ENCODE results near the gene ZCCHC7.

DNA sequence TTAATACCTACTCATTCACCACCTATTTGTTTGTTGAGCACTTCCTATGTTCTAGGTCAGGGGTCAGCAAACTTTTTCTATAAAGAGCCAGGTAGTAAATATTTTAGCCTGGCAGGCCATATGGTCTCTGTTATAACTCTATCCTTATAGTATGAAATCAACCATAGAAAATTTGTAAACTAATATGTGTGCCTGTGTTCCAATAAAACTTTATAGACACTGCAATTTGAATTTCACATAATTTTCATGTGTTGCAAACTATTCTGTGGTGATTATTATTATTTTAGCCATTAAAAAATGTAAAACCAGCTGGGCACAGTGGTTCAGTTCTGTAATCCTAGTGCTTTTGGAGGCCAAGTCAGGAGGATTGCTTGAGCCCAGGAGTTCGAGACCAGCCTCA, 223.3 kb downstream of the ZCCHC7 start:
- TF ChIP-seq, protein P1, sequence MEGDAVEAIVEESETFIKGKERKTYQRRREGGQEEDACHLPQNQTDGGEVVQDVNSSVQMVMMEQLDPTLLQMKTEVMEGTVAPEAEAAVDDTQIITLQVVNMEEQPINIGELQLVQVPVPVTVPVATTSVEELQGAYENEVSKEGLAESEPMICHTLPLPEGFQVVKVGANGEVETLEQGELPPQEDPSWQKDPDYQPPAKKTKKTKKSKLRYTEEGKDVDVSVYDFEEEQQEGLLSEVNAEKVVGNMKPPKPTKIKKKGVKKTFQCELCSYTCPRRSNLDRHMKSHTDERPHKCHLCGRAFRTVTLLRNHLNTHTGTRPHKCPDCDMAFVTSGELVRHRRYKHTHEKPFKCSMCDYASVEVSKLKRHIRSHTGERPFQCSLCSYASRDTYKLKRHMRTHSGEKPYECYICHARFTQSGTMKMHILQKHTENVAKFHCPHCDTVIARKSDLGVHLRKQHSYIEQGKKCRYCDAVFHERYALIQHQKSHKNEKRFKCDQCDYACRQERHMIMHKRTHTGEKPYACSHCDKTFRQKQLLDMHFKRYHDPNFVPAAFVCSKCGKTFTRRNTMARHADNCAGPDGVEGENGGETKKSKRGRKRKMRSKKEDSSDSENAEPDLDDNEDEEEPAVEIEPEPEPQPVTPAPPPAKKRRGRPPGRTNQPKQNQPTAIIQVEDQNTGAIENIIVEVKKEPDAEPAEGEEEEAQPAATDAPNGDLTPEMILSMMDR (IDR thresholded peaks at IDR 0.05 in 2 of 3, conservative IDR thresholded peaks at IDR 0.05 in 1 of 3; ENCODE audit: borderline replicate concordance in 1 of 3, insufficient read depth in 1 of 3, low read depth in 2 of 3, low read length in 2 of 3) = no peak
- TF ChIP-seq EZH2 (IDR thresholded peaks at IDR 0.05) (no peak), POLR2AphosphoS5 (IDR thresholded peaks at IDR 0.05; ENCODE audit: low read depth, low read length) (no peak), POLR2A (IDR thresholded peaks at IDR 0.05; ENCODE audit: borderline replicate concordance, extremely low read depth, insufficient read depth, insufficient read length) (no peak), SRF (IDR thresholded peaks at IDR 0.05; ENCODE audit: low read depth) (no peak), ELF1 (IDR thresholded peaks at IDR 0.05; ENCODE audit: borderline replicate concordance, low read depth) (no peak), SIN3A (IDR thresholded peaks at IDR 0.05; ENCODE audit: low read depth) (no peak), TCF7L2 (IDR thresholded peaks at IDR 0.05; ENCODE audit: borderline replicate concordance, extremely low read depth, insufficient read depth, insufficient read length) (no peak), EGR1 (IDR thresholded peaks at IDR 0.05; ENCODE audit: low read depth) (no peak), YY1 (IDR thresholded peaks at IDR 0.05; ENCODE audit: extremely low read depth, insufficient replicate concordance, low read depth, low read length) (no peak), CBX3 (IDR thresholded peaks at IDR 0.05; ENCODE audit: low read depth) (no peak)
- TF ChIP-seq, protein P2, sequence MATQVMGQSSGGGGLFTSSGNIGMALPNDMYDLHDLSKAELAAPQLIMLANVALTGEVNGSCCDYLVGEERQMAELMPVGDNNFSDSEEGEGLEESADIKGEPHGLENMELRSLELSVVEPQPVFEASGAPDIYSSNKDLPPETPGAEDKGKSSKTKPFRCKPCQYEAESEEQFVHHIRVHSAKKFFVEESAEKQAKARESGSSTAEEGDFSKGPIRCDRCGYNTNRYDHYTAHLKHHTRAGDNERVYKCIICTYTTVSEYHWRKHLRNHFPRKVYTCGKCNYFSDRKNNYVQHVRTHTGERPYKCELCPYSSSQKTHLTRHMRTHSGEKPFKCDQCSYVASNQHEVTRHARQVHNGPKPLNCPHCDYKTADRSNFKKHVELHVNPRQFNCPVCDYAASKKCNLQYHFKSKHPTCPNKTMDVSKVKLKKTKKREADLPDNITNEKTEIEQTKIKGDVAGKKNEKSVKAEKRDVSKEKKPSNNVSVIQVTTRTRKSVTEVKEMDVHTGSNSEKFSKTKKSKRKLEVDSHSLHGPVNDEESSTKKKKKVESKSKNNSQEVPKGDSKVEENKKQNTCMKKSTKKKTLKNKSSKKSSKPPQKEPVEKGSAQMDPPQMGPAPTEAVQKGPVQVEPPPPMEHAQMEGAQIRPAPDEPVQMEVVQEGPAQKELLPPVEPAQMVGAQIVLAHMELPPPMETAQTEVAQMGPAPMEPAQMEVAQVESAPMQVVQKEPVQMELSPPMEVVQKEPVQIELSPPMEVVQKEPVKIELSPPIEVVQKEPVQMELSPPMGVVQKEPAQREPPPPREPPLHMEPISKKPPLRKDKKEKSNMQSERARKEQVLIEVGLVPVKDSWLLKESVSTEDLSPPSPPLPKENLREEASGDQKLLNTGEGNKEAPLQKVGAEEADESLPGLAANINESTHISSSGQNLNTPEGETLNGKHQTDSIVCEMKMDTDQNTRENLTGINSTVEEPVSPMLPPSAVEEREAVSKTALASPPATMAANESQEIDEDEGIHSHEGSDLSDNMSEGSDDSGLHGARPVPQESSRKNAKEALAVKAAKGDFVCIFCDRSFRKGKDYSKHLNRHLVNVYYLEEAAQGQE (IDR thresholded peaks at IDR 0.05; ENCODE audit: low read depth) = no peak
- TF ChIP-seq, protein P3, sequence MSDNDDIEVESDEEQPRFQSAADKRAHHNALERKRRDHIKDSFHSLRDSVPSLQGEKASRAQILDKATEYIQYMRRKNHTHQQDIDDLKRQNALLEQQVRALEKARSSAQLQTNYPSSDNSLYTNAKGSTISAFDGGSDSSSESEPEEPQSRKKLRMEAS (IDR thresholded peaks at IDR 0.05) = no peak
- TF ChIP-seq, protein P4, sequence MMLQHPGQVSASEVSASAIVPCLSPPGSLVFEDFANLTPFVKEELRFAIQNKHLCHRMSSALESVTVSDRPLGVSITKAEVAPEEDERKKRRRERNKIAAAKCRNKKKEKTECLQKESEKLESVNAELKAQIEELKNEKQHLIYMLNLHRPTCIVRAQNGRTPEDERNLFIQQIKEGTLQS (IDR thresholded peaks at IDR 0.05) = no peak

Data from HCT116 (cell line).